Neural cell (in vitro differentiated cells): Measurements from ENCODE around the gene FXYD1. TPM values are rescaled to one million over a fixed set of nuclear protein-coding genes. Genes with fewer than 3 reads are reported as not detected.
"Not testable (repeated sequence)": the region's sequence is repeated elsewhere in the genome, so short reads cannot be mapped to it uniquely, and the experiment has no call there.

Source experiments
- H2AFZ ChIP-seq: fragments of 200-600, 300-800 bp; sonication (generic), shearing (Covaris generic); 2 replicates; pipeline ENCODE4 v1.6.0; 2014; ENCODE audit warnings: low read depth, mild to moderate bottlenecking, antibody characterized with exemption, low read length, moderate library complexity
- H3F3A ChIP-seq: fragments of 200-600 bp; shearing (Covaris generic); 2 replicates; pipeline ENCODE4 v1.6.1; 2016; ENCODE audit warnings: mild to moderate bottlenecking, moderate library complexity, mixed read lengths, antibody characterized with exemption, low read length; ENCODE audit not compliant: insufficient read depth, poor library complexity, severe bottlenecking
- H3K27ac ChIP-seq: fragments of 200-600, 300-800 bp; sonication (generic), shearing (Covaris generic); 2 replicates; pipeline ENCODE4 v1.5.1; 2014; ENCODE audit warnings: mild to moderate bottlenecking, low read length, moderate library complexity
- H3K27me3 ChIP-seq: fragments of 300-800, 200-600 bp; sonication (generic), shearing (Covaris generic); 2 replicates; pipeline ENCODE4 v1.6.0; 2014; ENCODE audit warnings: mild to moderate bottlenecking, low read depth, low read length, moderate library complexity; ENCODE audit not compliant: insufficient read depth
- H3K36me3 ChIP-seq: fragments of 300-800, 200-600 bp; sonication (generic), shearing (Covaris generic); 2 replicates; pipeline ENCODE4 v1.5.1; 2014; ENCODE audit warnings: mild to moderate bottlenecking, antibody characterized with exemption, low read length, moderate library complexity; ENCODE audit not compliant: insufficient read depth
- H3K4me2 ChIP-seq: fragments of 300-800, 200-600 bp; sonication (generic), shearing (Covaris generic); 2 replicates; pipeline ENCODE4 v1.6.0; 2014; ENCODE audit warnings: mild to moderate bottlenecking, low read length
- H3K4me3 ChIP-seq: fragments of 300-800, 200-600 bp; sonication (generic), shearing (Covaris generic); 2 replicates; pipeline ENCODE4 v1.5.1; 2014; ENCODE audit warnings: mild to moderate bottlenecking, low read length, moderate library complexity
- H3K79me2 ChIP-seq: fragments of 200-600 bp; shearing (Covaris generic); replicated peaks from 2 replicates; pipeline ENCODE4 v1.6.0; 2014; ENCODE audit warnings: mild to moderate bottlenecking, low read length, moderate library complexity; ENCODE audit not compliant: insufficient read depth
- H3K9ac ChIP-seq: fragments of 300-800, 200-600 bp; sonication (generic), shearing (Covaris generic); 2 replicates; pipeline ENCODE4 v1.6.1; 2016; ENCODE audit warnings: mild to moderate bottlenecking, low read length, mixed read lengths
- H3K9me2 ChIP-seq: fragments of 200-600 bp; shearing (Covaris generic); 2 replicates; pipeline ENCODE4 v1.6.1; 2016; ENCODE audit warnings: mild to moderate bottlenecking, low read length, mixed read lengths; ENCODE audit not compliant: insufficient read depth
- H3K9me3 ChIP-seq: fragments of 200-600, 300-800 bp; sonication (generic), shearing (Covaris generic); 2 replicates; pipeline ENCODE4 v1.6.1; 2016; ENCODE audit warnings: mild to moderate bottlenecking, mixed run types, low read length, moderate library complexity, mixed read lengths
- H4K20me1 ChIP-seq: fragments of 200-600 bp; shearing (Covaris generic); 2 replicates; pipeline ENCODE4 v1.6.1; 2016; ENCODE audit warnings: mild to moderate bottlenecking, mixed run types; ENCODE audit not compliant: insufficient read depth
- CTCF ChIP-seq: fragments of 450-650 bp; IDR thresholded peaks from 2 replicates; pipeline ENCODE4 v1.5.1; 2014; ENCODE audit warnings: antibody characterized with exemption, mild to moderate bottlenecking, moderate library complexity; ENCODE audit not compliant: poor library complexity, severe bottlenecking
- EP300 ChIP-seq: fragments of 450-650 bp; conservative IDR thresholded peaks from 2 replicates; pipeline ENCODE4 v1.6.1; 2014; ENCODE audit warnings: antibody characterized with exemption, mild to moderate bottlenecking, moderate library complexity; ENCODE audit not compliant: poor library complexity, severe bottlenecking
- EZH2 ChIP-seq: fragments of 200-600, 300-800 bp; shearing (Covaris generic), sonication (generic); IDR thresholded peaks from 2 replicates; pipeline ENCODE4 v1.6.1; 2014; ENCODE audit warnings: antibody characterized with exemption, low read length, borderline replicate concordance, mild to moderate bottlenecking; ENCODE audit not compliant: insufficient read depth, poor library complexity, severe bottlenecking
- MXI1 ChIP-seq: fragments of 450-650 bp; conservative IDR thresholded peaks from 2 replicates; pipeline ENCODE4 v1.6.1; 2014; ENCODE audit warnings: antibody characterized with exemption, mild to moderate bottlenecking; ENCODE audit not compliant: poor library complexity, severe bottlenecking
- POLR2AphosphoS5 ChIP-seq: IDR thresholded peaks from 2 replicates; pipeline ENCODE4 v1.6.1; 2012
- RAD21 ChIP-seq: fragments of 450-650 bp; conservative IDR thresholded peaks from 2 replicates; pipeline ENCODE4 v1.6.1; 2014; ENCODE audit warnings: antibody characterized with exemption, mild to moderate bottlenecking, moderate library complexity
- REST ChIP-seq: IDR thresholded peaks from 2 replicates; pipeline ENCODE4 v1.6.1; 2012; ENCODE audit warnings: borderline replicate concordance
- SMC3 ChIP-seq: fragments of 450-650 bp; conservative IDR thresholded peaks from 2 replicates; pipeline ENCODE4 v1.6.1; 2014; ENCODE audit warnings: antibody characterized with exemption, mild to moderate bottlenecking, moderate library complexity; ENCODE audit not compliant: poor library complexity
- TAF1 ChIP-seq: IDR thresholded peaks from 2 replicates; pipeline ENCODE4 v1.6.1; 2012; ENCODE audit warnings: low read depth
- polyA plus RNA-seq: library from polyadenylated mRNA; depleted of rRNA; stranded (reverse); fragments of >200 nt; gene quantifications from 2 replicates; pipeline ENCODE4 v1.2.3, GENCODE V29; 2014

The FXYD1 gene
- polyA plus RNA-seq, 1 donor from 2014 or later: not detected

GRCh38 chr19:35128398-35129057 lies 10.1 kb upstream of the FXYD1 start:
- Histone ChIP-seq H3F3A (no peaks in the 10 kb centered on the region), H2AFZ (no peak overlapping the region), H3K27ac (no peak overlapping the region), H3K4me3 (no peak overlapping the region), H3K9me3 (no peaks in the 10 kb centered on the region), H3K4me2 (no peak overlapping the region), H3K9me2 (no peaks in the 10 kb centered on the region), H3K36me3 (no peaks in the 10 kb centered on the region), H3K9ac (no peak overlapping the region), H3K27me3 (no peaks in the 10 kb centered on the region), H3K79me2 (no peaks in the 10 kb centered on the region), H4K20me1 (no peaks in the 10 kb centered on the region)
- no peak for TF ChIP-seq EZH2
- no peak for TF ChIP-seq POLR2AphosphoS5
- TF ChIP-seq SMC3: no peak
- TF ChIP-seq CTCF: no peak

- H3F3A ChIP-seq, H3K9ac ChIP-seq, H3K79me2 ChIP-seq, H3K27me3 ChIP-seq, H3K4me3 ChIP-seq, H3K27ac ChIP-seq, H3K9me2 ChIP-seq, H2AFZ ChIP-seq, H3K36me3 ChIP-seq, H3K9me3 ChIP-seq, H3K4me2 ChIP-seq, H4K20me1 ChIP-seq: not testable (repeated sequence)
Measured at GRCh38 chr19:35129724-35130274, 8.8 kb upstream of the FXYD1 start.

GRCh38 chr19:35130761-35131720 lies 7.6 kb upstream of the FXYD1 start:
- no peaks in the 10 kb centered on the region for H3F3A ChIP-seq
- H3K9me3 ChIP-seq: no peaks in the 10 kb centered on the region
- H3K79me2 ChIP-seq: no peaks in the 10 kb centered on the region
- TF ChIP-seq POLR2AphosphoS5: no peak
- TF ChIP-seq TAF1: no peak
- no peak for TF ChIP-seq EP300
- no peak for TF ChIP-seq EZH2
- TF ChIP-seq RAD21: no peak
- TF ChIP-seq CTCF: no peak
- TF ChIP-seq MXI1: no peak
- no peak for TF ChIP-seq SMC3
- no peak for TF ChIP-seq REST
- no peaks in the 10 kb centered on the region for H4K20me1 ChIP-seq
- H3K27me3 ChIP-seq: no peaks in the 10 kb centered on the region
- no peak overlapping the region for H3K4me3 ChIP-seq
- H3K36me3 ChIP-seq: no peaks in the 10 kb centered on the region
- H3K9ac ChIP-seq: no peak overlapping the region
- H3K27ac ChIP-seq: no peak overlapping the region
- H2AFZ ChIP-seq: no peak overlapping the region
- H3K4me2 ChIP-seq: no peak overlapping the region
- no peaks in the 10 kb centered on the region for H3K9me2 ChIP-seq
